Skin epidermis (tissue), 12 donors: ENCODE results near the gene EP400.

ENCODE experiments used
- H3K27ac ChIP-seq, 21 experiments: fragments of 200-600 bp; sonication (generic) in 11 of 21; one replicate each; pipeline ENCODE4 v1.5.0; 2020; ENCODE audit warnings: mild to moderate bottlenecking in 3 of 21, inconsistent platforms in 2 of 21, moderate library complexity in 2 of 21
- H3K4me3 ChIP-seq, 7 experiments: fragments of 200-600 bp; sonication (generic) in 2 of 7; one replicate each; pipeline ENCODE4 v1.5.0; 2020; ENCODE audit warnings: inconsistent platforms in 2 of 7, mild to moderate bottlenecking in 2 of 7, moderate library complexity in 1 of 7

EP400 gene

GRCh38 chr12:131949431-131950181 is at the start of gene EP400:
Gene EP400 (plus strand): TSS chr12:131949942. CDS start chr12:131960620, 10,678 bp downstream.
- H3K27ac ChIP-seq: peak within 1 kb of the TSS; percentile 16 to 95 (median 88)
- peak within 1 kb of the TSS; percentile 87 to 100 (median 98) for H3K4me3 ChIP-seq

GRCh38 chr12:131900397-131900796 is 49.3 kb upstream of the EP400 start:
- no peak overlapping the region for H3K4me3 ChIP-seq
- H3K27ac ChIP-seq: peak overlapping the region in 1 of 21 experiments; percentile 43

GRCh38 chr12:131901431-131902331 is 48.1 kb upstream of the EP400 start:
- no peak overlapping the region for H3K4me3 ChIP-seq
- peak overlapping the region in 6 of 21 experiments; percentile 6 to 50 (median 24) for H3K27ac ChIP-seq

GRCh38 chr12:131902332-131903241 is 47.2 kb upstream of the EP400 start:
- Histone ChIP-seq H3K27ac (peak overlapping the region in 8 of 21 experiments; percentile 3 to 50 (median 28)), H3K4me3 (no peak overlapping the region)

- H3K27ac ChIP-seq: peak overlapping the region in 3 of 21 experiments; percentile 3 to 45 (median 28)
- no peak overlapping the region for H3K4me3 ChIP-seq
Observed at GRCh38 chr12:131903270-131904255, 46.2 kb upstream of the EP400 start.

GRCh38 chr12:131904346-131904745 is 45.4 kb upstream of the EP400 start:
- Histone ChIP-seq H3K27ac (no peak overlapping the region), H3K4me3 (no peak overlapping the region)

- no peak overlapping the region for H3K4me3 ChIP-seq
- no peak overlapping the region for H3K27ac ChIP-seq
Observed at GRCh38 chr12:131905081-131905629, 44.6 kb upstream of the EP400 start.

- Histone ChIP-seq H3K27ac (no peak overlapping the region), H3K4me3 (no peak overlapping the region)
Observed at GRCh38 chr12:131905630-131906091, 44.1 kb upstream of the EP400 start.

GRCh38 chr12:131907379-131908091 is 42.2 kb upstream of the EP400 start:
- no peak overlapping the region for H3K27ac ChIP-seq
- no peak overlapping the region for H3K4me3 ChIP-seq

- Histone ChIP-seq H3K27ac (no peak overlapping the region), H3K4me3 (no peak overlapping the region)
Observed at GRCh38 chr12:131908092-131909080, 41.4 kb upstream of the EP400 start.

GRCh38 chr12:131909081-131909751 is 40.5 kb upstream of the EP400 start:
- H3K4me3 ChIP-seq: no peak overlapping the region

GRCh38 chr12:131909752-131910219 is 40.0 kb upstream of the EP400 start:
- no peak overlapping the region for H3K27ac ChIP-seq
- H3K4me3 ChIP-seq: no peak overlapping the region

More at GRCh38 chr12:131909081-131909751, 40.5 kb upstream of the EP400 start:
- no peak overlapping the region for H3K27ac ChIP-seq

- H3K4me3 ChIP-seq: no peak overlapping the region
Observed at GRCh38 chr12:131910302-131911027, 39.3 kb upstream of the EP400 start.

GRCh38 chr12:131911028-131911650 is 38.6 kb upstream of the EP400 start:
- no peak overlapping the region for H3K4me3 ChIP-seq
- no peak overlapping the region for H3K27ac ChIP-seq

More at GRCh38 chr12:131910302-131911027, 39.3 kb upstream of the EP400 start:
- H3K27ac ChIP-seq: no peak overlapping the region
